GM19395 (cell line): Measurements from ENCODE around the gene KRTAP4-9.
"Not testable (repeated sequence)": the region's sequence is repeated elsewhere in the genome, so short reads cannot be mapped to it uniquely, and the experiment has no call there.

Experiments
- ATAC-seq: cut with Tn5 transposase; IDR thresholded peaks from one replicate; pipeline ENCODE4 v1.9.1; 2021; ENCODE audit warnings: mild to moderate bottlenecking, moderate library complexity; ENCODE audit not compliant: unreplicated experiment

The KRTAP4-9 gene

DNA sequence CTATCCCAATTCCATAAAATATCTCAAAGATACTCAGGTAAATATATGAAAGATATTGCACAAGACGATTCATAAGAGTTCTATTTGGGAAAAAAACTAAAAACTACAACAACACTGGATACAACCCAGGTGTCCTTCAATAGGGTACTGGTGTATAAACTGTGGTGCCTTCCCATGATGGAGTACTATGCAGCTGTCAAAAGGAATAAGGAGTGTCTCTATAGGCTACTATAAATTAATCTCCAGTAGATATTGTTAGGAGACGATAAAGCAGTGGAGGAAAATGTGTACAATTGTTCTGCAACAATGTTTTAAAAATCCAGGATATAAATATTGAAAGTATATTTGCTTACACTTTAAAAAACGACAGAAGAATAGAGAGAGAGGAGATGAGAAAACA lies 21.2 kb downstream of the KRTAP4-9 start:
- ATAC-seq: no peak

DNA sequence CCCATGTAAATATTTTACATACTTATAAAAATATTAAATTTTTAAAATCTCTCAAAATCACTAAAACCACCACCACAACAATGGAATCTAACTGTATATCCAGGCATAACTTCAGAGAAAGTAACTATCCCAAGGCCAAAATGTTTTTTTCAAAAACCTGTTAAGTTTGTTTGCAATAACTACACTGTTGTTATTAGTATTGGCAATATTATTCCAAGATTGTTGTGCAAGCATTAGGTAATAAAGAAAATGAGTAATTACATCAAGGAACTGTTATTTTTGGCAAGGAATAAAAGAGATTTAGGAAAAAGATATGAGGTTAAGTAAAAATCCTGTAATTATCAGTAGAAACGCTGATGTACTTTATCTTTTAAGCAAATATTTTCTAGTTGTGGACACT lies 22.2 kb downstream of the KRTAP4-9 start:
- no peak for ATAC-seq

DNA sequence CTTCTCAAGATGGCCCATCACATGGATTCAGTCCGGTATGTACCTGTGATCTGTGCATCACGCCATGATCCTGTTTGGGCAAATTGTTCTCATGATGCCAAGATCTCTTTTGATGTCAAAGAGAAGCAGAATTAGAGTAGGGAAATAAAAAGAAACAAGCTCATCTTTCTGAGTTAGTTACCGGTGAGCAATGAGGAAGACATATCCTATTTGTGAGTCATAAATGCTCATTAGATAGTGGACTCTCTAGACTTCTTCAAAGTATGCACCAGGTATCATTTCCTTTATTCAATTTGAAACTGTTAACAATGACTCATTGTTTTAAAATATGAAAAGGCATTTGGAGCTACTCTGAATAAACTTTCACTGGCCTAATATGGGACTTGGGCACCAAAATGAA lies 26.8 kb downstream of the KRTAP4-9 start:
- no peak for ATAC-seq

DNA sequence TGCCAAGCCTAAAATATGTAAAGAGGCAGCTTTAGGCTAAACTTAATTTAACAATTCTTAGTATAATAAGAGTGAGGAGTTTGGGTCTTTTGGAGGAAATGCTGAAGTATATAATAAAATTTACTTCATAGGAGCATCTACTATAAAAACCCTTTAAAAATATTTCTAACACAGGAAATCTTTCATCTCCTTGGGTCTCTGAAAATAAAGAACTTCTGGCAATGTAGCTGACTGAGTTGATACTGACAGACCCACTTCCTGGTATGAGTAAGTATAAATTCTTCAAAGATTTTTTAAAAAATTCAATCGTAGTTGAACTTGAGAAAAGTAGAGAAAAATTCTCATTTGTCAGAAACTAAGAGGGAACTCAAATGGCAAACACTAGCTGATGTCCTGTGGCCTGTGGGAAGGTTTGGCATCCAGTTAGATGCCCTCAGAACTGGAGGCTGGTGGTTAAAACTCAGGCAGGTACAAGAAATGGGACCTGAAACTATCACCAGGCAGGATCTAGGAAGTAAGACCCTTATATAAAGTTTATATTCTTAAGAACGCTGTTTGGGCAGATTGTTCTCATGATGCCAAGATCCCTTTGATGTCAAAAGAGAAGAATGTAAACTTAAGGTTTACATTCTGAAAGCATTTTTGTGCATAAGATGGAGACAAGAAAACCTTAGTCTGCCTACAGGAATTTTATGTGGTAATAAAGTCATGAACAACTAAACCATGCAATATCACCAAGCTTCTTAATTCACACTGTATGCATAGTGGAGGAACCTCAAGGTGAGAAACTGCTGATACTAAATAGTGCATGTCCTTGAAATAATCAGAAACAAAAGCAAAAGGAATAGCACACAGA lies 28.9 kb downstream of the KRTAP4-9 start:
- ATAC-seq: no peak

DNA sequence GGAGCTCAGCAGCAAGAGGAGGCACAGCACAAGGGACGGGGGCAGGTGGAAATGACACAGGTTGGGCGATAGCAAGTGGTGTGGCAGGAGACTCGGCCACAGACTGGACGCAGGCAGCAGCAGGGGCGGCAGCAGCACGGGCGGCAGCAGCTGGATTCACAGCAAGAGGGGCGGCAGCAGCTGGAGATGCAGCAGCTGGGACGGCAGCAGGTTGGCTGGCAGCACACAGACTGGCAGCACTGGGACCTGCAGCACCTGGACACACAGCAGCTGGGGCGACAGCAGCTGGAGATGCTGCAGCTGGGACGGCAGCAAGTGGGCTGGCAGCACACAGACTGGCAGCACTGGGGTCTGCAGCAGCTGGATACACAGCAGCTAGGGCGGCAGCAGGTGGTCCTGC lies 34.7 kb downstream of the KRTAP4-9 start:
- not testable (repeated sequence) for ATAC-seq

- no peak for ATAC-seq
Measured at GRCh38 chr17:41140360-41141131, 35.4 kb downstream of the KRTAP4-9 start, which contains the start of gene KRTAP4-6. Gene KRTAP4-6 (minus strand): TSS chr17:41140544. CDS start chr17:41140487, 57 bp downstream.

- ATAC-seq: no peak
Measured at GRCh38 chr17:41141361-41141760, 36.2 kb downstream of the KRTAP4-9 start.

GRCh38 chr17:41144846-41145245 lies 39.7 kb downstream of the KRTAP4-9 start:
- ATAC-seq: no peak

GRCh38 chr17:41145261-41145660 lies 40.1 kb downstream of the KRTAP4-9 start:
- no peak for ATAC-seq

DNA sequence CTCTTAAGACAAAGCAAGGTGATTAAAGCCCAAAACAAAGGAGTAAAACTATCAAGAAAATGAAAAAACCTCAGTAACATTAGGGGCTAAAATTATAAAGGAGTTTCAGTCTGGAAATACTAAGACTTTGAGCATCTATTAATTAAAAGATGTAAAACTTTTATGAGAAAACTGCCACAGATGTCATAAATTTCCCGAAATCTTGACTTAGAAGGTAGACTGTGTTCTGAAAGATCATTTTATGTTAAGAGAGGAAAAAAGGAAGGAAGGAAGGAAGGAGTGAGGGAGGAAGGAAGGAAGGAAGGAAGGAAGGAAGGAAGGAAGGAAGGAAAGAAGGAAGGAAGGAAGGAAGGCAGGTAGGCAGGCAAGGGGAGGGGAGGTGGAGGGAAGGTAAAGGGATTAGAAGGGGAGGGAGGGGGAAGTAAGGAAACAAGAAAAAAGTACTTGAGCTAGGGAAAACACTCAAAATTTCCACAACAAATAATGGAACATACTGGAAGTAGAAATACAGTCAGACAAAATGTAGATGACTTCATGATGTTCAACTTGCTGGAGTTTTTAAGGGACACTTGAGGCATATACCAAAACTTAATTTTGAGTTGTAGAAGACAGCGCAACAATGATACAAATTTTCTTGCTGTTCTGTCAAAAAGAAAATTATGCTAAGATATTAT lies 42.5 kb downstream of the KRTAP4-9 start:
- ATAC-seq: no peak

GRCh38 chr17:41148971-41149651 lies 43.9 kb downstream of the KRTAP4-9 start:
- ATAC-seq: not testable (repeated sequence)

GRCh38 chr17:41149652-41149985 lies 44.4 kb downstream of the KRTAP4-9 start, which contains the start of gene KRTAP4-5:
Gene KRTAP4-5 (minus strand): TSS chr17:41149825. CDS start chr17:41149767, 58 bp downstream.
- no peak for ATAC-seq

DNA sequence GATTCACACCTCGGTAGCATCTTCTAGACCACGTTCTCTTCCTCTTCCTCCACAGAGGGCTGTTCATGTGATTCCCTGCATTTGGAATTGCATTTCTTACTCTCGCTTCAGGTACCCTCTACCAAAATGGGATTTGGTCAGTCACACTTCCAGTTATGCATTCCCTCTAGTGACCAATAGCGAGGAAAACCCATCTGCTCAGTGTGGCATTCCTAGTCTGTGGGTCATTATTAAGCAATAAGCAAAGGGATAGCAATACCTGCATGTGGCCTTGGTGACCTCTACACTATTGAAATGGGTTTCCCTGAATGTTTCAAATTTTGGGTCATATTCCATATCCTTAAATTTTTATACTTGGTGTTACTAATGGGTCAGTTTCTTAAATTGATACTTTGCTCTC lies 44.8 kb downstream of the KRTAP4-9 start:
- ATAC-seq: no peak

DNA sequence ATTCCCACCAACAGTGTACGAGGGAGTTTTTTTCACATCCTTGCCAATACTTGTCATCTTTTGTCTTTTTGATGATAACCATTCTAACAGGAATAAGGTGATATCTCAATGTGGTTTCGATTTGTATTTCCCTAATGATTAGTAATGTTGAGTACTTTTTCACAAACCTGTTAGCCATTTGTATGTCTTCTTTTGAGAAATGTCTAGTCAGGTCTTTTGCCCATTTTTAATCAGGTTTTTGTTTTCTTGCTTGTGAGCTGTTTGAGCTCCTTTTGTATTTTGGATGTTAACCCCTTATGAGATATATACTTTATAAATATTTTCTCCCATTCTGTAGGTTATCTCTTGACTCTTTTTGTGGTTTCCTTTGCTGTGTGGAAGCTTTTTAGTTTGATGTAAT lies 46.3 kb downstream of the KRTAP4-9 start:
- no peak for ATAC-seq

DNA sequence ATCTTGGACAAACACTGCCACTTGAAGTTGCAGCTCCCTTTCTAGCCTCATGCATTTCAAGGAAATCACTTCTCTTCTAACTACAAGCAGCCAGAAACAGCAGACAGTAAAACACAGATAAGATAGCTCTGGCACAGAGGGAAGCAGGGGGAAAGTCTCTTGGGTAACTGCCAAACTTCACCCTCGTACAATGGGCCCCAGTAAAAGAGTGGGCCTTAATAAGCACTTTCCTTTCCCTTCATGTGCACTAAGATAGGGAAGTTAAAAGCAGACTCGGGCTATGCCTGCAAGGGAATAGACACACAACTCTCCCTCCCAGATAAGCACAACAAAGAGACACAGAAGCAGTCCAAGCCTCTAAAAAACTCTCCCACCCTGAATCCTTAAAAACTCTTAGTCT lies 48.7 kb downstream of the KRTAP4-9 start:
- no peak for ATAC-seq
